GM12878 (cell line): ENCODE data around the gene ZNF624. TPM values are rescaled to one million over a fixed set of nuclear protein-coding genes. Genes with fewer than 3 reads are reported as not detected.

Experiments used
- BHLHE40 ChIP-seq, 2 experiments: fragments of 450-650 bp in 1 of 2; IDR thresholded peaks; 2 replicates each; pipeline ENCODE4 v1.6.1; 2011 to 2017; ENCODE audit warnings: low read depth in 2 of 2, borderline replicate concordance in 1 of 2, improper control_type of control experiment in 1 of 2, low read length in 1 of 2, mild to moderate bottlenecking in 1 of 2
- CBX3 ChIP-seq: fragments of 200-600 bp; sonication (generic); IDR thresholded peaks from 2 replicates; pipeline ENCODE4 v1.6.1; 2016; ENCODE audit warnings: low read depth, borderline replicate concordance
- CREM ChIP-seq: IDR thresholded peaks from 2 replicates; pipeline ENCODE4 v1.6.1; 2014; ENCODE audit warnings: antibody characterized with exemption, low read depth
- EZH2 ChIP-seq: IDR thresholded peaks from 2 replicates; pipeline ENCODE4 v1.6.1; 2012; ENCODE audit warnings: low read depth, mild to moderate bottlenecking, control low read depth, inconsistent platforms, low read length, borderline replicate concordance; ENCODE audit not compliant: control insufficient read depth
- POLR2A ChIP-seq: IDR thresholded peaks from 2 replicates; pipeline ENCODE4 v1.6.1; 2011; ENCODE audit warnings: low read depth, mild to moderate bottlenecking, low read length
- POLR2AphosphoS2 ChIP-seq: IDR thresholded peaks from 2 replicates; pipeline ENCODE4 v1.6.1; 2011; ENCODE audit warnings: low read depth, mild to moderate bottlenecking, low read length, improper control_type of control experiment, moderate library complexity
- RUNX3 ChIP-seq: IDR thresholded peaks from 2 replicates; pipeline ENCODE4 v1.6.1; 2012; ENCODE audit warnings: low read length, inconsistent platforms
- SIN3A ChIP-seq: IDR thresholded peaks from 2 replicates; pipeline ENCODE4 v1.6.1; 2012; ENCODE audit warnings: low read depth, low read length, improper control_type of control experiment
- SREBF1 ChIP-seq: IDR thresholded peaks from 2 replicates; pipeline ENCODE4 v1.6.1; 2012; ENCODE audit warnings: mild to moderate bottlenecking, low read length
- TARDBP ChIP-seq: IDR thresholded peaks from 2 replicates; pipeline ENCODE4 v1.6.1; 2016; ENCODE audit warnings: borderline replicate concordance
- TCF3 ChIP-seq: IDR thresholded peaks from 2 replicates; pipeline ENCODE4 v1.6.1; 2012; ENCODE audit warnings: low read depth, mild to moderate bottlenecking, low read length, borderline replicate concordance; ENCODE audit not compliant: insufficient read depth
- polyA plus RNA-seq, 11 experiments: library from polyadenylated mRNA; depleted of rRNA in 4 of 11; unstranded in 6 of 11; stranded (reverse) in 5 of 11; fragments of >200 nt; fragmentation: Nextera tagmentation in 4 of 11; fragmentation: Illumina TruSeq in 1 of 11; extraction: Ambion mirVana in 4 of 11; extraction: Trizol in 1 of 11; gene quantifications; 1 replicate in 1 of 11; 2 replicates in 10 of 11; pipeline versions ENCODE4 v1.2.1 to v1.2.3, GENCODE V29; 2011 to 2016; ENCODE audit warnings: inconsistent platforms in 2 of 11, missing spikeins in 2 of 11, low read depth in 1 of 11
- total RNA-seq, 4 experiments: library from RNA; depleted of rRNA in 3 of 4; stranded (reverse); fragments of >200 nt in 3 of 4; fragmentation: Illumina TruSeq in 1 of 4; extraction: Trizol in 1 of 4; gene quantifications; 2 replicates each; pipeline versions ENCODE4 v1.2.1 to v1.2.3, GENCODE V29; 2013 to 2021
- TF ChIP-seq, protein P1 (sequence below): fragments of 450-650 bp; formaldehyde crosslinking; IDR thresholded peaks from 2 replicates; pipeline ENCODE4 v1.4.0; 2022; ENCODE audit warnings: mild to moderate bottlenecking, moderate library complexity
- TF ChIP-seq, protein P2 (sequence below): fragments of 450-650 bp; IDR thresholded peaks from 2 replicates; pipeline ENCODE4 v1.6.1; 2017; ENCODE audit warnings: mild to moderate bottlenecking
- TF ChIP-seq, protein P3 (sequence below): fragments of 150-350 bp; IDR thresholded peaks from 2 replicates; pipeline ENCODE4 v1.6.1; 2014; ENCODE audit warnings: mild to moderate bottlenecking, low read depth, low read length
- TF ChIP-seq, protein P4 (sequence below): fragments of 450-650 bp; conservative IDR thresholded peaks from 2 replicates; pipeline ENCODE4 v1.6.1; 2017; ENCODE audit warnings: mild to moderate bottlenecking, moderate library complexity
- TF ChIP-seq, protein P5 (sequence below): fragments of 450-650 bp; formaldehyde crosslinking; IDR thresholded peaks from 2 replicates; pipeline ENCODE4 v1.5.0; 2022; ENCODE audit warnings: mild to moderate bottlenecking, missing genetic modification characterization

Gene ZNF624
- total and polyA plus RNA-seq, 10 of the 15 experiments (the other 5 are each of a cell fraction or from before 2014, with no cell fraction given) = 0.50 to 3.5 (median 2.1) TPM

DNA sequence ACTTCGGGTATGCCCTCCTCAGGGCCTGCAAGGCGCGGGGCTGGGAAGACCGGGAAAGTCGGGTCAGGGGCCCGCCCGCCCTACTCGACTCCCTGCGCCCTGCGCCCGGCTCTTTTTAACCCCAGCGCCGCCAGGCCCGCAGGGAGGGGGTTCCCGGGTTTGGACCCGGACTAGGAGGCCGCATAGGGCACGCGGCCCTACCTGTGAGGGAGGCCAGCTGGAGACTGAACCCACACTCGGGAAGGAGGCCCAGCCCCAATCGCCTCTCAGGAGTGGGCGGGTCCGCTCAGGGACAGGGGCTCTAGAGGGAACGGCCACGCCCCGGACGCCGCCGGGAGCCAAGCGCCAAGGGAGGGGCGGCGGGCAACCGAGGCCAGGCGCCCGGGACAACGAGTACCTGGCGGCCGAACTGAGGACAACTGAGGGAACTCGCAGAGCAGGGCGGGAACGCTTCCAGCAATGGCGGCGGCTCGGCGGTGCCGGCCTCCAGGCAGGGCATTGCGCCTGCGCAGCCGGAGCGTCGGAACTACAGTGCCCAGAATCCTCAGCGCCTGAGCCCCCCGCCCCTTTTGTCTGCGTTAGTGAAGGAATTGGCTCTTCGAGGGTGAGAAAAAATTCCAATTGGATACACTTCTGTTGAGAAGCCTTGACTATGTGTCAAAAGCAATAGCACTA is at the start of gene ZNF624 (continued):
- TF ChIP-seq, protein P1, sequence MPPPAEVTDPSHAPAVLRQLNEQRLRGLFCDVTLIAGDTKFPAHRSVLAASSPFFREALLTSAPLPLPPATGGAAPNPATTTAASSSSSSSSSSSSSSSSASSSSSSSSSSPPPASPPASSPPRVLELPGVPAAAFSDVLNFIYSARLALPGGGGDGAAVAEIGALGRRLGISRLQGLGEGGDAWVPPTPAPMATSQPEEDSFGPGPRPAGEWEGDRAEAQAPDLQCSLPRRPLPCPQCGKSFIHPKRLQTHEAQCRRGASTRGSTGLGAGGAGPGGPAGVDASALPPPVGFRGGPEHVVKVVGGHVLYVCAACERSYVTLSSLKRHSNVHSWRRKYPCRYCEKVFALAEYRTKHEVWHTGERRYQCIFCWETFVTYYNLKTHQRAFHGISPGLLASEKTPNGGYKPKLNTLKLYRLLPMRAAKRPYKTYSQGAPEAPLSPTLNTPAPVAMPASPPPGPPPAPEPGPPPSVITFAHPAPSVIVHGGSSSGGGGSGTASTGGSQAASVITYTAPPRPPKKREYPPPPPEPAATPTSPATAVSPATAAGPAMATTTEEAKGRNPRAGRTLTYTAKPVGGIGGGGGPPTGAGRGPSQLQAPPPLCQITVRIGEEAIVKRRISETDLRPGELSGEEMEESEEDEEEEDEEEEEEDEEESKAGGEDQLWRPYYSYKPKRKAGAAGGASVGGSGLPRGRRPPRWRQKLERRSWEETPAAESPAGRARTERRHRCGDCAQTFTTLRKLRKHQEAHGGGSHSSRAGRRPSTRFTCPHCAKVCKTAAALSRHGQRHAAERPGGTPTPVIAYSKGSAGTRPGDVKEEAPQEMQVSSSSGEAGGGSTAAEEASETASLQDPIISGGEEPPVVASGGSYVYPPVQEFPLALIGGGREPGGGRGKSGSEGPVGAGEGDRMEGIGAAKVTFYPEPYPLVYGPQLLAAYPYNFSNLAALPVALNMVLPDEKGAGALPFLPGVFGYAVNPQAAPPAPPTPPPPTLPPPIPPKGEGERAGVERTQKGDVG (CRISPR knock-in tag) = no peak
- no peak for TF ChIP-seq CBX3
- TF ChIP-seq POLR2A = peak; percentile 89
- TF ChIP-seq TARDBP = no peak
- TF ChIP-seq, protein P2, sequence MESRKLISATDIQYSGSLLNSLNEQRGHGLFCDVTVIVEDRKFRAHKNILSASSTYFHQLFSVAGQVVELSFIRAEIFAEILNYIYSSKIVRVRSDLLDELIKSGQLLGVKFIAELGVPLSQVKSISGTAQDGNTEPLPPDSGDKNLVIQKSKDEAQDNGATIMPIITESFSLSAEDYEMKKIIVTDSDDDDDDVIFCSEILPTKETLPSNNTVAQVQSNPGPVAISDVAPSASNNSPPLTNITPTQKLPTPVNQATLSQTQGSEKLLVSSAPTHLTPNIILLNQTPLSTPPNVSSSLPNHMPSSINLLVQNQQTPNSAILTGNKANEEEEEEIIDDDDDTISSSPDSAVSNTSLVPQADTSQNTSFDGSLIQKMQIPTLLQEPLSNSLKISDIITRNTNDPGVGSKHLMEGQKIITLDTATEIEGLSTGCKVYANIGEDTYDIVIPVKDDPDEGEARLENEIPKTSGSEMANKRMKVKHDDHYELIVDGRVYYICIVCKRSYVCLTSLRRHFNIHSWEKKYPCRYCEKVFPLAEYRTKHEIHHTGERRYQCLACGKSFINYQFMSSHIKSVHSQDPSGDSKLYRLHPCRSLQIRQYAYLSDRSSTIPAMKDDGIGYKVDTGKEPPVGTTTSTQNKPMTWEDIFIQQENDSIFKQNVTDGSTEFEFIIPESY = no peak
- peak; percentile 75; the same call in 1 of the 2 replicates for TF ChIP-seq SREBF1
- TF ChIP-seq, protein P3, sequence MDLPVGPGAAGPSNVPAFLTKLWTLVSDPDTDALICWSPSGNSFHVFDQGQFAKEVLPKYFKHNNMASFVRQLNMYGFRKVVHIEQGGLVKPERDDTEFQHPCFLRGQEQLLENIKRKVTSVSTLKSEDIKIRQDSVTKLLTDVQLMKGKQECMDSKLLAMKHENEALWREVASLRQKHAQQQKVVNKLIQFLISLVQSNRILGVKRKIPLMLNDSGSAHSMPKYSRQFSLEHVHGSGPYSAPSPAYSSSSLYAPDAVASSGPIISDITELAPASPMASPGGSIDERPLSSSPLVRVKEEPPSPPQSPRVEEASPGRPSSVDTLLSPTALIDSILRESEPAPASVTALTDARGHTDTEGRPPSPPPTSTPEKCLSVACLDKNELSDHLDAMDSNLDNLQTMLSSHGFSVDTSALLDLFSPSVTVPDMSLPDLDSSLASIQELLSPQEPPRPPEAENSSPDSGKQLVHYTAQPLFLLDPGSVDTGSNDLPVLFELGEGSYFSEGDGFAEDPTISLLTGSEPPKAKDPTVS = no peak
- TF ChIP-seq TCF3 = no peak
- no peak for TF ChIP-seq EZH2
- TF ChIP-seq BHLHE40 (IDR thresholded peaks at IDR 0.05; ENCODE audit: borderline replicate concordance in 1 of 2, low read depth in 2 of 2, low read length in 1 of 2) = peak in 1 of 2 experiments; percentile 27; a peak in 1 of 4 replicates
- TF ChIP-seq, protein P4, sequence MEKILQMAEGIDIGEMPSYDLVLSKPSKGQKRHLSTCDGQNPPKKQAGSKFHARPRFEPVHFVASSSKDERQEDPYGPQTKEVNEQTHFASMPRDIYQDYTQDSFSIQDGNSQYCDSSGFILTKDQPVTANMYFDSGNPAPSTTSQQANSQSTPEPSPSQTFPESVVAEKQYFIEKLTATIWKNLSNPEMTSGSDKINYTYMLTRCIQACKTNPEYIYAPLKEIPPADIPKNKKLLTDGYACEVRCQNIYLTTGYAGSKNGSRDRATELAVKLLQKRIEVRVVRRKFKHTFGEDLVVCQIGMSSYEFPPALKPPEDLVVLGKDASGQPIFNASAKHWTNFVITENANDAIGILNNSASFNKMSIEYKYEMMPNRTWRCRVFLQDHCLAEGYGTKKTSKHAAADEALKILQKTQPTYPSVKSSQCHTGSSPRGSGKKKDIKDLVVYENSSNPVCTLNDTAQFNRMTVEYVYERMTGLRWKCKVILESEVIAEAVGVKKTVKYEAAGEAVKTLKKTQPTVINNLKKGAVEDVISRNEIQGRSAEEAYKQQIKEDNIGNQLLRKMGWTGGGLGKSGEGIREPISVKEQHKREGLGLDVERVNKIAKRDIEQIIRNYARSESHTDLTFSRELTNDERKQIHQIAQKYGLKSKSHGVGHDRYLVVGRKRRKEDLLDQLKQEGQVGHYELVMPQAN = peak; percentile 51
- TF ChIP-seq, protein P5, sequence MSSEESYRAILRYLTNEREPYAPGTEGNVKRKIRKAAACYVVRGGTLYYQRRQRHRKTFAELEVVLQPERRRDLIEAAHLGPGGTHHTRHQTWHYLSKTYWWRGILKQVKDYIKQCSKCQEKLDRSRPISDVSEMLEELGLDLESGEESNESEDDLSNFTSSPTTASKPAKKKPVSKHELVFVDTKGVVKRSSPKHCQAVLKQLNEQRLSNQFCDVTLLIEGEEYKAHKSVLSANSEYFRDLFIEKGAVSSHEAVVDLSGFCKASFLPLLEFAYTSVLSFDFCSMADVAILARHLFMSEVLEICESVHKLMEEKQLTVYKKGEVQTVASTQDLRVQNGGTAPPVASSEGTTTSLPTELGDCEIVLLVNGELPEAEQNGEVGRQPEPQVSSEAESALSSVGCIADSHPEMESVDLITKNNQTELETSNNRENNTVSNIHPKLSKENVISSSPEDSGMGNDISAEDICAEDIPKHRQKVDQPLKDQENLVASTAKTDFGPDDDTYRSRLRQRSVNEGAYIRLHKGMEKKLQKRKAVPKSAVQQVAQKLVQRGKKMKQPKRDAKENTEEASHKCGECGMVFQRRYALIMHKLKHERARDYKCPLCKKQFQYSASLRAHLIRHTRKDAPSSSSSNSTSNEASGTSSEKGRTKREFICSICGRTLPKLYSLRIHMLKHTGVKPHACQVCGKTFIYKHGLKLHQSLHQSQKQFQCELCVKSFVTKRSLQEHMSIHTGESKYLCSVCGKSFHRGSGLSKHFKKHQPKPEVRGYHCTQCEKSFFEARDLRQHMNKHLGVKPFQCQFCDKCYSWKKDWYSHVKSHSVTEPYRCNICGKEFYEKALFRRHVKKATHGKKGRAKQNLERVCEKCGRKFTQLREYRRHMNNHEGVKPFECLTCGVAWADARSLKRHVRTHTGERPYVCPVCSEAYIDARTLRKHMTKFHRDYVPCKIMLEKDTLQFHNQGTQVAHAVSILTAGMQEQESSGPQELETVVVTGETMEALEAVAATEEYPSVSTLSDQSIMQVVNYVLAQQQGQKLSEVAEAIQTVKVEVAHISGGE = no peak
- no peak for TF ChIP-seq POLR2AphosphoS2
- 0 out of 2 replicates have a peak, but pooled peaks have one; percentile 5 for TF ChIP-seq RUNX3
- peak; percentile 54; the same call in 1 of the 2 replicates for TF ChIP-seq SIN3A
- TF ChIP-seq CREM = no peak
